K562 (cell line): ENCODE data around the gene JMJD1C. TPM values are rescaled to one million over a fixed set of nuclear protein-coding genes. Genes with fewer than 3 reads are reported as not detected.
A peak's percentile ranks its signal among the peaks of the same experiment; 100 is the strongest.

ENCODE experiments used
- ATAC-seq: fragments of 200-7000 bp; cut with Tn5 transposase; 3 replicates; pipeline ENCODE4 v1.9.1; 2020; ENCODE audit warnings: moderate library complexity
- BruUV-seq: library from RNA; stranded (reverse); fragments of 400-500 nt; replicated peaks from 2 replicates; lab custom pipeline; 2021; lab: Mats Ljungman, UMichigan
- CTCF ChIA-PET: fragments of 300-600 bp; formaldehyde crosslinking; extraction: SDS; loops from one replicate; lab custom pipeline; 2021; ENCODE audit warnings: low intra/inter-chr PET ratio; lab: Yijun Ruan, JAX
- POLR2A ChIA-PET: fragments of 300-600, 350-650 bp; sonication (Branson Sonifier 250); formaldehyde crosslinking; extraction: SDS; loops from one replicate; lab custom pipeline; 2021; ENCODE audit warnings: antibody characterized with exemption, inconsistent platforms; lab: Yijun Ruan, JAX
- DNase-seq, 4 experiments: peaks; one replicate each; pipeline versions ENCODE4 v3.0.0 to v3.0.0-alpha.2; 2011 to 2018; ENCODE audit warnings: low spot score in 3 of 4, mixed read lengths in 3 of 4; ENCODE audit errors: extremely low read depth in 1 of 4
- FAIRE-seq: peaks from 2 replicates; lab custom pipeline; 2011; peaks lifted over from hg19 to GRCh38; lab: Jason Lieb, UNC
- H2AFZ ChIP-seq: 2 replicates; pipeline ENCODE4 v1.6.0; 2011; ENCODE audit warnings: low read depth, low read length, control low read depth, inconsistent platforms
- H3K27ac ChIP-seq: fragments of 200-600 bp; 3 replicates; pipeline ENCODE4 v1.8.0; 2011; ENCODE audit warnings: low read depth, mild to moderate bottlenecking, control low read depth, inconsistent platforms, low read length, moderate library complexity, mixed read lengths; ENCODE audit errors: extremely low read depth
- H3K27me3 ChIP-seq, 2 experiments: fragments of 300-600 bp in 1 of 2; 2 replicates in 1 of 2; 3 replicates in 1 of 2; pipeline versions ENCODE4 v1.6.0 to v1.8.0; 2011; ENCODE audit warnings: inconsistent platforms in 2 of 2, low read length in 2 of 2, mild to moderate bottlenecking in 1 of 2, mixed read lengths in 1 of 2, moderate library complexity in 1 of 2; ENCODE audit not compliant: control insufficient read depth in 2 of 2, insufficient read depth in 2 of 2
- H3K36me3 ChIP-seq: fragments of 300-600 bp; 3 replicates; pipeline ENCODE4 v1.8.0; 2011; ENCODE audit warnings: mild to moderate bottlenecking, low read length, inconsistent platforms; ENCODE audit not compliant: control insufficient read depth, insufficient read depth
- H3K4me1 ChIP-seq, 2 experiments: fragments of 200-600 bp in 1 of 2; replicated peaks in 1 of 2; 2 replicates in 1 of 2; 3 replicates in 1 of 2; pipeline versions ENCODE4 v1.5.1 to v1.8.0; 2011; ENCODE audit warnings: inconsistent platforms in 2 of 2, low read length in 2 of 2, mild to moderate bottlenecking in 1 of 2, mixed read lengths in 1 of 2, moderate library complexity in 1 of 2; ENCODE audit not compliant: control insufficient read depth in 2 of 2, insufficient read depth in 2 of 2
- H3K4me2 ChIP-seq: 2 replicates; pipeline ENCODE4 v1.6.1; 2011; ENCODE audit warnings: low read length, control low read depth, inconsistent platforms, mixed read lengths; ENCODE audit not compliant: insufficient read depth
- H3K4me3 ChIP-seq: fragments of 200-600 bp; sonication (generic), shearing (Covaris generic); 2 replicates; pipeline ENCODE4 v1.5.1; 2016; ENCODE audit warnings: control low read depth, inconsistent platforms
- H3K79me2 ChIP-seq: fragments of 200-600 bp; 3 replicates; pipeline ENCODE4 v1.8.0; 2011; ENCODE audit warnings: low read length, inconsistent platforms; ENCODE audit not compliant: control insufficient read depth, insufficient read depth
- H3K9ac ChIP-seq, 2 experiments: 2 replicates each; pipeline versions ENCODE4 v1.6.0 to v1.6.1; 2011; ENCODE audit warnings: low read depth in 2 of 2, low read length in 2 of 2, control low read depth in 1 of 2, inconsistent platforms in 1 of 2, mild to moderate bottlenecking in 1 of 2, mixed read lengths in 1 of 2; ENCODE audit not compliant: insufficient read depth in 1 of 2
- H3K9me1 ChIP-seq: one replicate; pipeline ENCODE4 v1.6.0; 2011; ENCODE audit warnings: inconsistent platforms, mild to moderate bottlenecking, low read length, moderate library complexity; ENCODE audit not compliant: control insufficient read depth, insufficient read depth
- H3K9me3 ChIP-seq: replicated peaks from 2 replicates; pipeline ENCODE4 v1.5.1; 2011; ENCODE audit warnings: low read depth, low read length, inconsistent platforms; ENCODE audit not compliant: control insufficient read depth, insufficient read depth
- H4K20me1 ChIP-seq: replicated peaks from 2 replicates; pipeline ENCODE4 v1.6.1; 2011; ENCODE audit warnings: low read length, inconsistent platforms, mixed read lengths; ENCODE audit not compliant: control insufficient read depth, insufficient read depth
- CBX3 ChIP-seq, 2 experiments: IDR thresholded peaks; 1 replicate in 1 of 2; 2 replicates in 1 of 2; pipeline ENCODE4 v1.6.1; 2012; ENCODE audit warnings: inconsistent platforms in 2 of 2, low read length in 2 of 2, borderline replicate concordance in 1 of 2, control low read depth in 1 of 2
- CBX5 ChIP-seq: IDR thresholded peaks from 2 replicates; pipeline ENCODE4 v1.6.1; 2014; ENCODE audit warnings: low read depth, borderline replicate concordance
- GABPB2 ChIP-seq: fragments of 250-450 bp; sonication (Bioruptor Pico); conservative IDR thresholded peaks from 2 replicates; pipeline ENCODE4 v1.5.1; 2021; ENCODE audit warnings: mild to moderate bottlenecking
- HDAC3 ChIP-seq: fragments of 450-650 bp; IDR thresholded peaks from 2 replicates; pipeline ENCODE4 v1.6.1; 2018; ENCODE audit warnings: borderline replicate concordance, mild to moderate bottlenecking, moderate library complexity; ENCODE audit not compliant: partially characterized antibody
- MEF2A ChIP-seq: IDR thresholded peaks from 2 replicates; pipeline ENCODE4 v1.6.1; 2011; ENCODE audit warnings: low read depth, mild to moderate bottlenecking, low read length, moderate library complexity; ENCODE audit not compliant: control insufficient read depth
- POLR2H ChIP-seq: IDR thresholded peaks from 2 replicates; pipeline ENCODE4 v1.6.1; 2016; ENCODE audit warnings: missing genetic modification characterization, low read depth, mild to moderate bottlenecking, control low read depth, missing compliant biosample characterization, moderate library complexity
- TAF7 ChIP-seq: fragments of 450-650 bp; IDR thresholded peaks from 2 replicates; pipeline ENCODE4 v1.6.1; 2016; ENCODE audit warnings: missing genetic modification characterization, missing compliant biosample characterization
- ZNF766 ChIP-seq: fragments of 200-800 bp; sonication (Bioruptor generic); conservative IDR thresholded peaks from 2 replicates; pipeline ENCODE4 v1.6.1; 2016; ENCODE audit warnings: missing genetic modification characterization, missing compliant biosample characterization
- WGBS: fragments of 100-300 bp; shearing (Covaris generic); methylation state at CpG from one replicate; pipeline ENCODE4 v1.1.6; 2016; ENCODE audit warnings: low coverage, mixed read lengths; ENCODE audit not compliant: insufficient coverage; ENCODE audit errors: missing lambda C conversion rate; 5-methylcytosine and 5-hydroxymethylcytosine counted together
- in situ Hi-C: fragments of 300-500 bp; cut with MboI; formaldehyde crosslinking; loops from 4 replicates; pipeline ENCODE4 v1.15.0; 2018; ENCODE audit warnings: inconsistent platforms, mixed read lengths
- intact Hi-C: fragments of 100-400 bp; cut with micrococcal nuclease; formaldehyde crosslinking; loops from 2 replicates; pipeline ENCODE4 v1.14.2; 2022
- polyA plus RNA-seq, 8 experiments: library from polyadenylated mRNA; depleted of rRNA in 4 of 8; stranded (reverse) in 5 of 8; unstranded in 3 of 8; fragments of >200 nt; fragmentation: Nextera tagmentation in 2 of 8; fragmentation: Illumina TruSeq in 1 of 8; extraction: Ambion mirVana in 2 of 8; extraction: Trizol in 1 of 8; gene quantifications; 2 replicates each; pipeline versions ENCODE4 v1.2.1 to v1.2.3, GENCODE V29; 2011 to 2014; ENCODE audit warnings: inconsistent platforms in 1 of 8, missing spikeins in 1 of 8
- total RNA-seq, 7 experiments: library from RNA; depleted of rRNA in 6 of 7; stranded (reverse); fragments of >200 nt in 6 of 7; fragmentation: Illumina TruSeq in 2 of 7; extraction: Trizol in 2 of 7; gene quantifications; 2 replicates each; pipeline versions ENCODE4 v1.2.1 to v1.2.3, GENCODE V29; 2011 to 2021; ENCODE audit warnings: low replicate concordance in 1 of 7
- TF ChIP-seq, protein P1 (sequence below), 2 experiments: fragments of 150-350 bp in 1 of 2; IDR thresholded peaks; 2 replicates each; pipeline ENCODE4 v1.6.1; 2012 to 2016; ENCODE audit warnings: low read depth in 2 of 2, low read length in 2 of 2, mild to moderate bottlenecking in 1 of 2, moderate library complexity in 1 of 2
- TF ChIP-seq, protein P2 (sequence below): fragments of 250-450 bp; sonication (Bioruptor Pico); IDR thresholded peaks from 2 replicates; pipeline ENCODE4 v1.5.1; 2021; ENCODE audit warnings: mild to moderate bottlenecking

Gene JMJD1C
- total and polyA plus RNA-seq, 9 of the 15 experiments (the other 6 are each of a cell fraction or from before 2014, with no cell fraction given), result 25.3 to 68.0 (median 47.2) TPM

DNA sequence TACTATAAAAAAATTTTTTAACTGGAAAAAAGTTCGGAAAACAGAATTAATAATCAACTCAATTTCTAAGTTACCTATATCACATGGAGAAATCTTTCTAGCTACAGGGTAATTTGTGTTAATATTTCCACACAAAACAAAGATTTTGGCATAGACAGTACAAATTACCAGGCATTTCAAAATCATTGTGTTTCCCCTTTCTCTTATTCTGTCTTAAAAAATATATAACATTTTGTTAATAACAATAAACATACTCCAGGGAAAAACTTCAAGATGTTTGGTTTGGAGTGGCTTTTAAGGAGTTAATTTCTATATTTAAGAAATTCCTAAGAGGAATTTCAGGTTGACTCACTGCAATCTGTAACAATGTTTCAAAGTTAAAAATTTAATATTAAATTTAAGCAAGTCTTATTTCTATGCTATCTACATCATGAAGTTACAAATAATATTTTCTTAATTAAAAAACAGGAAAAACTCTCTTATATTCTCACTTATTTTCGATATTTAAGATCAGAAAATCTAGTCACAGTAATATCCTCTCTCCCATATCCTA lies 200.0 kb downstream of the JMJD1C start:
- Histone ChIP-seq H4K20me1 (no peaks in the 10 kb centered on the region), H3K4me2 (peak overlapping the region; percentile 72), H3K27me3 (no peaks in the 10 kb centered on the region), H3K9me3 (no peaks in the 10 kb centered on the region), H3K36me3 (peaks cover 16% of the 10 kb centered on the region; the same call in 2 of the 3 replicates), H3K79me2 (peaks cover 100% of the 10 kb centered on the region), H3K4me3 (peak overlapping the region; percentile 53), H3K27ac (peak overlapping the region; percentile 78; the same call in 2 of the 3 replicates), H3K9me1 (no peaks in the 10 kb centered on the region), H3K9ac (peak overlapping the region in 1 of 2 experiments; percentile 89; a peak in 3 of 4 replicates), H2AFZ (no peak overlapping the region), H3K4me1 (peaks cover 3 to 7% of the 10 kb centered on the region in 2 experiments; a peak in 2 of 5 replicates)
- no peak for FAIRE-seq
- ATAC-seq, result no peak
- intact Hi-C loops, result loop anchor here (5.0 kb wide), 2 partner anchors 257 to 1498 kb away; partner anchors contain the start of gene REEP3
- 0% methylated on average over 2 of the region's 2 CpGs for WGBS
- no peak for DNase-seq
- BruUV-seq, result no TSS peak
- CTCF ChIA-PET, result no interaction called here
- POLR2A ChIA-PET, result interaction anchor here (1.0 to 5.6 kb wide), 6 partner anchors 9 to 363 kb away, joined by 3 to 33 read pairs (median 6); no protein-coding TSS in a partner anchor
- in situ Hi-C loops, result no loop called here
- TF ChIP-seq CBX3 (IDR thresholded peaks at IDR 0.05; ENCODE audit: borderline replicate concordance in 1 of 2, low read length in 2 of 2) (no peak), MEF2A (0 out of 2 replicates have a peak, but pooled peaks have one; percentile 21), GABPB2 (CRISPR knock-in tag) (no peak), POLR2H (tag) (peak; percentile 56; the same call in 1 of the 2 replicates), ZNF766 (CRISPR knock-in tag) (0 out of 2 replicates have a peak, but pooled peaks have one; percentile 3), TAF7 (tag) (no peak), HDAC3 (peak; percentile 4), CBX5 (no peak)
- TF ChIP-seq, protein P1, sequence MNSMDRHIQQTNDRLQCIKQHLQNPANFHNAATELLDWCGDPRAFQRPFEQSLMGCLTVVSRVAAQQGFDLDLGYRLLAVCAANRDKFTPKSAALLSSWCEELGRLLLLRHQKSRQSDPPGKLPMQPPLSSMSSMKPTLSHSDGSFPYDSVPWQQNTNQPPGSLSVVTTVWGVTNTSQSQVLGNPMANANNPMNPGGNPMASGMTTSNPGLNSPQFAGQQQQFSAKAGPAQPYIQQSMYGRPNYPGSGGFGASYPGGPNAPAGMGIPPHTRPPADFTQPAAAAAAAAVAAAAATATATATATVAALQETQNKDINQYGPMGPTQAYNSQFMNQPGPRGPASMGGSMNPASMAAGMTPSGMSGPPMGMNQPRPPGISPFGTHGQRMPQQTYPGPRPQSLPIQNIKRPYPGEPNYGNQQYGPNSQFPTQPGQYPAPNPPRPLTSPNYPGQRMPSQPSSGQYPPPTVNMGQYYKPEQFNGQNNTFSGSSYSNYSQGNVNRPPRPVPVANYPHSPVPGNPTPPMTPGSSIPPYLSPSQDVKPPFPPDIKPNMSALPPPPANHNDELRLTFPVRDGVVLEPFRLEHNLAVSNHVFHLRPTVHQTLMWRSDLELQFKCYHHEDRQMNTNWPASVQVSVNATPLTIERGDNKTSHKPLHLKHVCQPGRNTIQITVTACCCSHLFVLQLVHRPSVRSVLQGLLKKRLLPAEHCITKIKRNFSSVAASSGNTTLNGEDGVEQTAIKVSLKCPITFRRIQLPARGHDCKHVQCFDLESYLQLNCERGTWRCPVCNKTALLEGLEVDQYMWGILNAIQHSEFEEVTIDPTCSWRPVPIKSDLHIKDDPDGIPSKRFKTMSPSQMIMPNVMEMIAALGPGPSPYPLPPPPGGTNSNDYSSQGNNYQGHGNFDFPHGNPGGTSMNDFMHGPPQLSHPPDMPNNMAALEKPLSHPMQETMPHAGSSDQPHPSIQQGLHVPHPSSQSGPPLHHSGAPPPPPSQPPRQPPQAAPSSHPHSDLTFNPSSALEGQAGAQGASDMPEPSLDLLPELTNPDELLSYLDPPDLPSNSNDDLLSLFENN (IDR thresholded peaks at IDR 0.05; ENCODE audit: low read depth in 2 of 2, low read length in 2 of 2), result no peak
- TF ChIP-seq, protein P2, sequence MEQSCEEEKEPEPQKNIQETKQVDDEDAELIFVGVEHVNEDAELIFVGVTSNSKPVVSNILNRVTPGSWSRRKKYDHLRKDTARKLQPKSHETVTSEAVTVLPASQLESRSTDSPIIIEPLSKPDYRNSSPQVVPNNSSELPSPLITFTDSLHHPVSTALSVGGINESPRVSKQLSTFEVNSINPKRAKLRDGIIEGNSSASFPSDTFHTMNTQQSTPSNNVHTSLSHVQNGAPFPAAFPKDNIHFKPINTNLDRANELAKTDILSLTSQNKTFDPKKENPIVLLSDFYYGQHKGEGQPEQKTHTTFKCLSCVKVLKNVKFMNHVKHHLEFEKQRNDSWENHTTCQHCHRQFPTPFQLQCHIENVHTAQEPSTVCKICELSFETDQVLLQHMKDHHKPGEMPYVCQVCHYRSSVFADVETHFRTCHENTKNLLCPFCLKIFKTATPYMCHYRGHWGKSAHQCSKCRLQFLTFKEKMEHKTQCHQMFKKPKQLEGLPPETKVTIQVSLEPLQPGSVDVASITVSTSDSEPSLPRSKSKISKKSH (CRISPR knock-in tag), result no peak
- TF ChIP-seq, all 486 proteins: peak for 4
